ENCODE results near the gene PTPRT.

- TF ChIP-seq CTCF (IDR thresholded peaks at IDR 0.05 in 2 of 3, conservative IDR thresholded peaks at IDR 0.05 in 1 of 3; ENCODE audit: borderline replicate concordance in 1 of 3, insufficient read depth in 1 of 3, low read depth in 2 of 3, low read length in 2 of 3) (no peak), EZH2 (IDR thresholded peaks at IDR 0.05) (no peak), ZFX (IDR thresholded peaks at IDR 0.05) (no peak), POLR2A (IDR thresholded peaks at IDR 0.05; ENCODE audit: borderline replicate concordance, extremely low read depth, insufficient read depth, insufficient read length) (no peak), POLR2AphosphoS5 (IDR thresholded peaks at IDR 0.05; ENCODE audit: low read depth, low read length) (no peak)
These were observed 665.6 kb downstream of the PTPRT start for GRCh38 chr20:42524058-42524457.

Measured in HCT116 (cell line).